ENCODE measurements around the gene NPTN. TPM values are rescaled to one million over a fixed set of nuclear protein-coding genes. Genes with fewer than 3 reads are reported as not detected.

NPTN gene
- total and polyA plus RNA-seq, 2 donors (not counting 1 experiment from before 2014, with no cell fraction given): 152 to 372 TPM

GRCh38 chr15:73658645-73659044 is 25.5 kb upstream of the NPTN start:
- TF ChIP-seq EZH2 (IDR thresholded peaks at IDR 0.05; ENCODE audit: low read length, missing control alignments): no peak
- TF ChIP-seq, protein P1, sequence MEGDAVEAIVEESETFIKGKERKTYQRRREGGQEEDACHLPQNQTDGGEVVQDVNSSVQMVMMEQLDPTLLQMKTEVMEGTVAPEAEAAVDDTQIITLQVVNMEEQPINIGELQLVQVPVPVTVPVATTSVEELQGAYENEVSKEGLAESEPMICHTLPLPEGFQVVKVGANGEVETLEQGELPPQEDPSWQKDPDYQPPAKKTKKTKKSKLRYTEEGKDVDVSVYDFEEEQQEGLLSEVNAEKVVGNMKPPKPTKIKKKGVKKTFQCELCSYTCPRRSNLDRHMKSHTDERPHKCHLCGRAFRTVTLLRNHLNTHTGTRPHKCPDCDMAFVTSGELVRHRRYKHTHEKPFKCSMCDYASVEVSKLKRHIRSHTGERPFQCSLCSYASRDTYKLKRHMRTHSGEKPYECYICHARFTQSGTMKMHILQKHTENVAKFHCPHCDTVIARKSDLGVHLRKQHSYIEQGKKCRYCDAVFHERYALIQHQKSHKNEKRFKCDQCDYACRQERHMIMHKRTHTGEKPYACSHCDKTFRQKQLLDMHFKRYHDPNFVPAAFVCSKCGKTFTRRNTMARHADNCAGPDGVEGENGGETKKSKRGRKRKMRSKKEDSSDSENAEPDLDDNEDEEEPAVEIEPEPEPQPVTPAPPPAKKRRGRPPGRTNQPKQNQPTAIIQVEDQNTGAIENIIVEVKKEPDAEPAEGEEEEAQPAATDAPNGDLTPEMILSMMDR (conservative IDR thresholded peaks at IDR 0.05 in 1 of 2, IDR thresholded peaks at IDR 0.05 in 1 of 2; ENCODE audit: low read depth in 1 of 2, low read length in 2 of 2): no peak

DNA sequence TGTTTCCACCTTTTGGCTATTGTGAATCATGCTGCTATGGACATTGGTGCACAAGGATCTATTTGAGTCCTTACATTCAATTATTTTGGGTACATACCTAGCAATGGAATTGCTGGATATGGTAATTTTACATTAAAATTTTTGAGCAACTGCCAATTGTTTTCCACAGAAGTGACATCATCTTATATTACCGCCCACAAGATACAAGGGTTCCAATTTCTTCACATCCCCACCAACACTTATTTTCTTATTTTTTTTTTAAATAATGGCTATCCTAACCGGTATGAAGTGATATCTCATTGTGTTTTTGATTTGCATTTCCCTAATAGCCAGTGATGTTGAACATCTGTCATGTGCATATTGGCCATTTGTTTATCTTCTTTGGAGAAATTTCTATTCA is 22.5 kb upstream of the NPTN start:
- DNase-seq (ENCODE audit: low read depth in 2 of 2): no peak
- no peak overlapping the region for H3K27ac ChIP-seq (ENCODE audit: insufficient read depth, low read length)
- no peak overlapping the region for H3K9ac ChIP-seq (ENCODE audit: insufficient read depth, low read length)
- H3K27me3 ChIP-seq (ENCODE audit: control insufficient read depth, insufficient read depth, low read length): peaks cover 3% of the 10 kb centered on the region
- H3K4me3 ChIP-seq (replicated peaks in 1 of 4; ENCODE audit: control extremely low read depth in 1 of 4, insufficient read depth in 1 of 4, low read depth in 3 of 4, low read length in 4 of 4): no peak overlapping the region
- no peaks in the 10 kb centered on the region for H3K36me3 ChIP-seq (ENCODE audit: control insufficient read depth, insufficient read depth, low read length)
- H3K4me1 ChIP-seq (ENCODE audit: control insufficient read depth, extremely low read depth, insufficient read depth, low read length): no peaks in the 10 kb centered on the region
- no peaks in the 10 kb centered on the region for H3K9me3 ChIP-seq (ENCODE audit: control insufficient read depth, insufficient read depth, low read depth, low read length)
- H4K20me1 ChIP-seq (ENCODE audit: control insufficient read depth, extremely low read depth, insufficient read depth, low read length): no peaks in the 10 kb centered on the region
- TF ChIP-seq EZH2 (IDR thresholded peaks at IDR 0.05; ENCODE audit: low read length, missing control alignments): no peak
- TF ChIP-seq, protein P1 (conservative IDR thresholded peaks at IDR 0.05 in 1 of 2, IDR thresholded peaks at IDR 0.05 in 1 of 2; ENCODE audit: low read depth in 1 of 2, low read length in 2 of 2): no peak
- H2AFZ ChIP-seq (ENCODE audit: low read length): no peak overlapping the region
- no peaks in the 10 kb centered on the region for H3K79me2 ChIP-seq (ENCODE audit: control insufficient read depth, insufficient read depth, low read length)
- no peak overlapping the region for H3K4me2 ChIP-seq (ENCODE audit: extremely low read depth, insufficient read depth, low read length)

More at GRCh38 chr15:73658645-73659044, 25.5 kb upstream of the NPTN start:
- Histone ChIP-seq H3K4me2 (ENCODE audit: extremely low read depth, insufficient read depth, low read length) (no peak overlapping the region), H3K27ac (ENCODE audit: insufficient read depth, low read length) (no peak overlapping the region), H3K4me1 (ENCODE audit: control insufficient read depth, extremely low read depth, insufficient read depth, low read length) (no peaks in the 10 kb centered on the region), H3K27me3 (ENCODE audit: control insufficient read depth, insufficient read depth, low read length) (peaks cover 3% of the 10 kb centered on the region), H3K79me2 (ENCODE audit: control insufficient read depth, insufficient read depth, low read length) (no peaks in the 10 kb centered on the region), H3K36me3 (ENCODE audit: control insufficient read depth, insufficient read depth, low read length) (no peaks in the 10 kb centered on the region), H3K4me3 (replicated peaks in 1 of 4; ENCODE audit: control extremely low read depth in 1 of 4, insufficient read depth in 1 of 4, low read depth in 3 of 4, low read length in 4 of 4) (no peak overlapping the region), H3K9ac (ENCODE audit: insufficient read depth, low read length) (no peak overlapping the region), H3K9me3 (ENCODE audit: control insufficient read depth, insufficient read depth, low read depth, low read length) (no peaks in the 10 kb centered on the region), H4K20me1 (ENCODE audit: control insufficient read depth, extremely low read depth, insufficient read depth, low read length) (no peaks in the 10 kb centered on the region), H2AFZ (ENCODE audit: low read length) (no peak overlapping the region)
- no peak for DNase-seq (ENCODE audit: low read depth in 2 of 2)

GRCh38 chr15:73654659-73655058 is 21.5 kb upstream of the NPTN start:
- H2AFZ ChIP-seq (ENCODE audit: low read length): no peak overlapping the region
- H3K4me2 ChIP-seq (ENCODE audit: extremely low read depth, insufficient read depth, low read length): no peak overlapping the region
- peaks cover under 1% of the 10 kb centered on the region for H3K27me3 ChIP-seq (ENCODE audit: control insufficient read depth, insufficient read depth, low read length)
- H3K4me1 ChIP-seq (ENCODE audit: control insufficient read depth, extremely low read depth, insufficient read depth, low read length): no peaks in the 10 kb centered on the region
- TF ChIP-seq, protein P1 (conservative IDR thresholded peaks at IDR 0.05 in 1 of 2, IDR thresholded peaks at IDR 0.05 in 1 of 2; ENCODE audit: low read depth in 1 of 2, low read length in 2 of 2): no peak
- no peak for TF ChIP-seq EZH2 (IDR thresholded peaks at IDR 0.05; ENCODE audit: low read length, missing control alignments)
- no peaks in the 10 kb centered on the region for H3K36me3 ChIP-seq (ENCODE audit: control insufficient read depth, insufficient read depth, low read length)
- no peaks in the 10 kb centered on the region for H3K79me2 ChIP-seq (ENCODE audit: control insufficient read depth, insufficient read depth, low read length)
- no peaks in the 10 kb centered on the region for H4K20me1 ChIP-seq (ENCODE audit: control insufficient read depth, extremely low read depth, insufficient read depth, low read length)
- H3K4me3 ChIP-seq (replicated peaks in 1 of 4; ENCODE audit: control extremely low read depth in 1 of 4, insufficient read depth in 1 of 4, low read depth in 3 of 4, low read length in 4 of 4): no peak overlapping the region
- DNase-seq (ENCODE audit: low read depth in 2 of 2): no peak
- no peak overlapping the region for H3K27ac ChIP-seq (ENCODE audit: insufficient read depth, low read length)
- no peaks in the 10 kb centered on the region for H3K9me3 ChIP-seq (ENCODE audit: control insufficient read depth, insufficient read depth, low read depth, low read length)
- no peak overlapping the region for H3K9ac ChIP-seq (ENCODE audit: insufficient read depth, low read length)
